ENCODE results near the gene CREB3L2. TPM values are rescaled to one million over a fixed set of nuclear protein-coding genes. Genes with fewer than 3 reads are reported as not detected.

The CREB3L2 gene
- total and polyA plus RNA-seq, 2 donors (not counting 1 experiment from before 2014, with no cell fraction given): 13.8 to 25.1 TPM

DNA sequence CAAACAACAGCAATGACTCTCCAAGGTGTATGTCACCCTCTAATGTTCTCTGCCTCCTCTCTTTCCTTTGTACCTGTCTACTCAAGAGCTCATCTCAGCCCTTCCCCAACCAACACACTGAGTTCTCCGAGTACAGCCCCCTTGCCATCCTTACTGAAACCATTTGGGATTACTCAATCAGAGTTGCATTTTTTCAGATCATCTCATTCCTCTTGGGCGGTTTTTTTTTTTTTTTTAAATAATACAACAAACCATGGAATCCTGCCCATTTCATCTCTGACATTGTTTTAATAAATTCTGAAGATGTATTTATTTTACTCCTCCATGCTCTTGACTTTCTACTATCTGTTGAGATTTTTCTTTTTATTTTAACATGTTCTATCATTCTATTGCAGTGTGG is 4.2 kb upstream of the CREB3L2 start:
- Histone ChIP-seq H3K79me2 (ENCODE audit: control insufficient read depth, insufficient read depth, low read length) (peaks cover 8% of the 10 kb centered on the region), H4K20me1 (ENCODE audit: control insufficient read depth, insufficient read depth, low read length, poor library complexity, severe bottlenecking) (no peaks in the 10 kb centered on the region), H3K4me2 (replicated peaks; ENCODE audit: low read depth, low read length, poor library complexity, severe bottlenecking) (no peak overlapping the region), H3K36me3 (replicated peaks in 1 of 2; ENCODE audit: control extremely low read depth in 1 of 2, control insufficient read depth in 1 of 2, extremely low read depth in 1 of 2, insufficient read depth in 2 of 2, low read length in 1 of 2) (no peaks in the 10 kb centered on the region), H3K9me3 (ENCODE audit: control extremely low read depth in 1 of 3, control insufficient read depth in 2 of 3, insufficient read depth in 1 of 3, low read length in 2 of 3) (no peaks in the 10 kb centered on the region), H3K4me1 (ENCODE audit: control insufficient read depth in 2 of 2, insufficient read depth in 2 of 2, low read length in 2 of 2) (peaks cover 7 to 12% of the 10 kb centered on the region in 2 donors), H3K4me3 (ENCODE audit: control extremely low read depth in 1 of 5, extremely low read depth in 1 of 5, insufficient read depth in 1 of 5, low read depth in 2 of 5, low read length in 4 of 5) (no peak overlapping the region), H3K27me3 (replicated peaks in 1 of 4; ENCODE audit: control extremely low read depth in 1 of 4, control insufficient read depth in 3 of 4, insufficient read depth in 4 of 4, low read length in 3 of 4) (no peaks in the 10 kb centered on the region), H2AFZ (ENCODE audit: insufficient read depth, low read depth, low read length, poor library complexity, severe bottlenecking) (no peak overlapping the region), H3K27ac (ENCODE audit: low read length in 2 of 2) (no peak overlapping the region), H3K9ac (ENCODE audit: low read length) (no peak overlapping the region)
- POLR2A ChIA-PET: no interaction called here
- H3K4me3 Mint-ChIP-seq: no peak overlapping the region
- no CpG with 5 or more reads among the region's 2 CpGs for WGBS (ENCODE audit: insufficient coverage)
- intact Hi-C loops (cut with micrococcal nuclease): no loop called here
- peaks cover 12% of the 10 kb centered on the region for H3K4me1 Mint-ChIP-seq
- CTCF ChIA-PET: interaction anchor here (0.9 to 11.4 kb wide), 9 partner anchors 11 to 401 kb away, joined by 3 to 385 read pairs (median 4); no protein-coding TSS in a partner anchor
- TF ChIP-seq EZH2 (IDR thresholded peaks at IDR 0.05; ENCODE audit: borderline replicate concordance, insufficient read depth, low read depth, low read length, poor library complexity, severe bottlenecking): no peak
- TF ChIP-seq, protein P1, sequence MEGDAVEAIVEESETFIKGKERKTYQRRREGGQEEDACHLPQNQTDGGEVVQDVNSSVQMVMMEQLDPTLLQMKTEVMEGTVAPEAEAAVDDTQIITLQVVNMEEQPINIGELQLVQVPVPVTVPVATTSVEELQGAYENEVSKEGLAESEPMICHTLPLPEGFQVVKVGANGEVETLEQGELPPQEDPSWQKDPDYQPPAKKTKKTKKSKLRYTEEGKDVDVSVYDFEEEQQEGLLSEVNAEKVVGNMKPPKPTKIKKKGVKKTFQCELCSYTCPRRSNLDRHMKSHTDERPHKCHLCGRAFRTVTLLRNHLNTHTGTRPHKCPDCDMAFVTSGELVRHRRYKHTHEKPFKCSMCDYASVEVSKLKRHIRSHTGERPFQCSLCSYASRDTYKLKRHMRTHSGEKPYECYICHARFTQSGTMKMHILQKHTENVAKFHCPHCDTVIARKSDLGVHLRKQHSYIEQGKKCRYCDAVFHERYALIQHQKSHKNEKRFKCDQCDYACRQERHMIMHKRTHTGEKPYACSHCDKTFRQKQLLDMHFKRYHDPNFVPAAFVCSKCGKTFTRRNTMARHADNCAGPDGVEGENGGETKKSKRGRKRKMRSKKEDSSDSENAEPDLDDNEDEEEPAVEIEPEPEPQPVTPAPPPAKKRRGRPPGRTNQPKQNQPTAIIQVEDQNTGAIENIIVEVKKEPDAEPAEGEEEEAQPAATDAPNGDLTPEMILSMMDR (IDR thresholded peaks at IDR 0.05): no peak
- H3K27ac Mint-ChIP-seq: no peak overlapping the region
- H3K9me3 Mint-ChIP-seq (ENCODE audit: insufficient read depth): no peaks in the 10 kb centered on the region
- no peak for ATAC-seq (ENCODE audit: low read depth)
- H3K27me3 Mint-ChIP-seq: peaks cover 3% of the 10 kb centered on the region
- no peak for DNase-seq

DNA sequence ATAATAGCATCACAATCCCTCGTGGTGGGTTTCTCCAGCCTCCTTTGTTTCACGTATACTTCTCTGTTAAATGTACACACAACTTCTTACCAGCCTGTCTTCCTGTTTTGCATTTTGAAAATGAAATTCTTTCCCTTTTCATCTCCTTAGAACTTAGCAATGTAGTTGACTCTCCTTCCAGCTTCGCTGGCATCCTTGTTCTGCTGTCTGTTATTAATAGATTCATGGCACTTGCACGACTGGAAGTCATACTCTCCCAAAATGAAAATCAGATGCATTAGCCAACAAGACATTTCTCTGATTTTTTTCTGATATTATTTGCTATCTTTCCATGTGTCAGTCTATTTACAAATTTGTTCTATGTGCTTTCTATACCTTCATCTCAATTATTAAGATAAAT is 3.0 kb upstream of the CREB3L2 start:
- Mint-ChIP-seq H3K4me1 (peaks cover 24% of the 10 kb centered on the region), H3K27ac (no peak overlapping the region), H3K9me3 (ENCODE audit: insufficient read depth) (no peaks in the 10 kb centered on the region), H3K4me3 (no peak overlapping the region), H3K27me3 (peaks cover 3% of the 10 kb centered on the region)
- Histone ChIP-seq H3K36me3 (replicated peaks in 1 of 2; ENCODE audit: control extremely low read depth in 1 of 2, control insufficient read depth in 1 of 2, extremely low read depth in 1 of 2, insufficient read depth in 2 of 2, low read length in 1 of 2) (no peaks in the 10 kb centered on the region), H3K9ac (ENCODE audit: low read length) (no peak overlapping the region), H3K9me3 (ENCODE audit: control extremely low read depth in 1 of 3, control insufficient read depth in 2 of 3, insufficient read depth in 1 of 3, low read length in 2 of 3) (no peaks in the 10 kb centered on the region), H3K4me2 (replicated peaks; ENCODE audit: low read depth, low read length, poor library complexity, severe bottlenecking) (no peak overlapping the region), H3K4me3 (ENCODE audit: control extremely low read depth in 1 of 5, extremely low read depth in 1 of 5, insufficient read depth in 1 of 5, low read depth in 2 of 5, low read length in 4 of 5) (no peak overlapping the region), H2AFZ (ENCODE audit: insufficient read depth, low read depth, low read length, poor library complexity, severe bottlenecking) (peak overlapping the region; percentile 57), H3K4me1 (ENCODE audit: control insufficient read depth in 2 of 2, insufficient read depth in 2 of 2, low read length in 2 of 2) (peaks cover 19 to 24% of the 10 kb centered on the region in 2 donors), H3K79me2 (ENCODE audit: control insufficient read depth, insufficient read depth, low read length) (peaks cover 17% of the 10 kb centered on the region), H4K20me1 (ENCODE audit: control insufficient read depth, insufficient read depth, low read length, poor library complexity, severe bottlenecking) (no peaks in the 10 kb centered on the region), H3K27me3 (replicated peaks in 1 of 4; ENCODE audit: control extremely low read depth in 1 of 4, control insufficient read depth in 3 of 4, insufficient read depth in 4 of 4, low read length in 3 of 4) (no peaks in the 10 kb centered on the region), H3K27ac (ENCODE audit: low read length in 2 of 2) (no peak overlapping the region)
- CTCF ChIA-PET: interaction anchor here (0.7 to 11.4 kb wide), 3 partner anchors 27 to 399 kb away, joined by 3 to 385 read pairs (median 3); no protein-coding TSS in a partner anchor
- POLR2A ChIA-PET: interaction anchor here (0.6 kb wide), 1 partner anchor 18 kb away, joined by 5 read pairs; no protein-coding TSS in a partner anchor
- TF ChIP-seq, protein P1 (IDR thresholded peaks at IDR 0.05): no peak
- no peak for TF ChIP-seq EZH2 (IDR thresholded peaks at IDR 0.05; ENCODE audit: borderline replicate concordance, insufficient read depth, low read depth, low read length, poor library complexity, severe bottlenecking)
- DNase-seq (no peak), ATAC-seq (ENCODE audit: low read depth) (no peak)
- WGBS (ENCODE audit: insufficient coverage): 33% methylated on average over 1 of the region's 4 CpGs
- intact Hi-C loops (cut with micrococcal nuclease): loop anchor here (5.0 kb wide), 1 partner anchor 1357 kb away; no protein-coding TSS in a partner anchor

Data from B cell (primary cell).